GM19025 (cell line): ENCODE results near the gene FLAD1.
A peak's percentile ranks its signal among the peaks of the same experiment; 100 is the strongest.
"Not testable (repeated sequence)": the region's sequence is repeated elsewhere in the genome, so short reads cannot be mapped to it uniquely, and the experiment has no call there.

Experiments used
- ATAC-seq: cut with Tn5 transposase; IDR thresholded peaks from one replicate; pipeline ENCODE4 v1.9.1; 2021; ENCODE audit warnings: mild to moderate bottlenecking, low read depth, moderate library complexity; ENCODE audit not compliant: unreplicated experiment

Gene FLAD1

GRCh38 chr1:154967331-154967950, 15.7 kb upstream of the FLAD1 start:
- ATAC-seq, result no peak

DNA sequence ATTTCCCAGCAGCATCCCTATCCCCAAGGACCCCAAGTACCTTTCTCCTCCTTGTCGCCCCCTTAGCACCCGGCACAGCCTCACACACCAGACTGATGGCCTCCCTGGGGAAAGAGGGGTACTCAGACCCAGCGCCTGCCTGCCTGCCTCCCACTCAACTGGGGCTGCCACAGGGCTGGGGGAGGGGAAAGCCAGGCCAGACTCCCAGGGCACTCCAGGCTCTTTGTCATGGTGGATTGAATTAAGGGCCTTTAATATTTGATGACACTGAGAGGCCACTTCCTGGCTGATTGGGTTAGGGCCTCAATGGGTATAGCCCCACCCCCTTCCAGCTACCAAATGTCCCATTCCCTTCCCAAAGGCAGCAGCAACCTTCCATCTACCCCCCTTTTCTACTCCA, 14.4 kb upstream of the FLAD1 start:
- no peak for ATAC-seq

GRCh38 chr1:154969246-154969645, 13.9 kb upstream of the FLAD1 start:
- no peak for ATAC-seq

DNA sequence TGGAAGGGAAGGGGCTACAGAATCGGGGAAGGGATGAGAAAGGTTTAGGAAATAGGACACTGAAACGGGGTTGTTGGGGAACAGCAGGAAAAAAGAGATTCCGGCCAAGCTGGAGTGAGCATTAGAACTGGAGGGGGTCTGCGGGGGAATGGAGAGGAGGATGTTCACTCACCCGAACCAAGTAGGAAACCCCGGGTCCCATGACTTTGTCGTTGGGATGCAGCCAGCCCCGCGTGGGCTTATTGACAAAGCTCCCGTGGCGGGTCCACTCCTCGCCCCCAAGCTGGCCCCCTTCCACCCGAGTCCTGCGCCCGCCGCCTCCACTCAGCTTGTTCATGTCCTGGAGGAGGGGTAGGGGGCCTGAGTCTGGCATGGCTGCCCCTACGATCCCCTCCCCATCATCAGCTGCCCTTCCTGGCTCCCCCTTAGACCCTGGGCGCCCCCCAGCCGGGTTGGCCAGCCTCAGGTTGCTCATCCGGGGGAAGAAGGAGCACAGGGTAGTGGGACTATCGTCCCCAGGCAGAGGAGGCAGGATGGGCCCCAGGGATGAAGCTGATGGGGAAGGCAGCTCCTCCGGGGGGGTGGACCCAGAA, 13.2 kb upstream of the FLAD1 start:
- ATAC-seq, result no peak

DNA sequence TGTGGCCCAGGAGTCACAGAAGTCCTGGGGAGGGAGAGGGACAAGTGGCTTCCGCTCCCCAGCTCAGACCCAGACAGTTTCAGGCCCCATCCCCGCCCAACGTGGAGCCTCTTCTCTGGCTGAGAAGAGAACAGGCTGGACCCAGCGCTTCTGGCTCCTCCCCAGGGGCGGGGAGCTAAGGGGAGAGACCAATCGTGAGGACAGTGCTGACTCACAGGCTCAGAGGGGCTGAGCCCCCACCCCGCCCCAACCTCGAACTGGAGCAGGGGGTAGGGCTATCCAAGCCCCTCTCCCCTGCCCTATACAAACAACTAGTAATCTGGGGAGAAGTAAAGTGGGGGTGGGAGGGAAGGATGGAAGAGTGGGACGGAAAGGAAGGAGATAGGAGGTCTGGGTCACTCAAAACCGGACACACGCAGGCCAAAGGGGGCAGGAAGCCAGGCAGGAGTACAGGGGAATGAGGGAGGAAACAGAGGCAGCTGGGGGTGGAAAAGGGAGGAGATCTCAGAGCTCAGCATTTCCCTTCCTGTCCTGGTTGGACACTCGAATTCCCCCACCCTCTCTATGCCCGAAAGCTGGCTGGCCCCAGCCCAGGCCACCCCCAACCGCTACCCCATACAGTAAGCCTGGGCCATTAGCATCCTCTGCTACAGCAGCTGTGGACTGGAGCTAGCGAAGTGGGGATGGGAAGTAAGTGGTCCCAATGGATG, 12.4 kb upstream of the FLAD1 start, which contains the start of gene SHC1:
Gene SHC1 (minus strand): TSS at position 117 of the 710 bp plus-strand sequence. CDS start 221 bp downstream, outside the sequence.
- no peak for ATAC-seq

GRCh38 chr1:154971341-154971998, 11.7 kb upstream of the FLAD1 start:
- no peak for ATAC-seq

- no peak for ATAC-seq
Observed at GRCh38 chr1:154972213-154972516, 11.0 kb upstream of the FLAD1 start.

DNA sequence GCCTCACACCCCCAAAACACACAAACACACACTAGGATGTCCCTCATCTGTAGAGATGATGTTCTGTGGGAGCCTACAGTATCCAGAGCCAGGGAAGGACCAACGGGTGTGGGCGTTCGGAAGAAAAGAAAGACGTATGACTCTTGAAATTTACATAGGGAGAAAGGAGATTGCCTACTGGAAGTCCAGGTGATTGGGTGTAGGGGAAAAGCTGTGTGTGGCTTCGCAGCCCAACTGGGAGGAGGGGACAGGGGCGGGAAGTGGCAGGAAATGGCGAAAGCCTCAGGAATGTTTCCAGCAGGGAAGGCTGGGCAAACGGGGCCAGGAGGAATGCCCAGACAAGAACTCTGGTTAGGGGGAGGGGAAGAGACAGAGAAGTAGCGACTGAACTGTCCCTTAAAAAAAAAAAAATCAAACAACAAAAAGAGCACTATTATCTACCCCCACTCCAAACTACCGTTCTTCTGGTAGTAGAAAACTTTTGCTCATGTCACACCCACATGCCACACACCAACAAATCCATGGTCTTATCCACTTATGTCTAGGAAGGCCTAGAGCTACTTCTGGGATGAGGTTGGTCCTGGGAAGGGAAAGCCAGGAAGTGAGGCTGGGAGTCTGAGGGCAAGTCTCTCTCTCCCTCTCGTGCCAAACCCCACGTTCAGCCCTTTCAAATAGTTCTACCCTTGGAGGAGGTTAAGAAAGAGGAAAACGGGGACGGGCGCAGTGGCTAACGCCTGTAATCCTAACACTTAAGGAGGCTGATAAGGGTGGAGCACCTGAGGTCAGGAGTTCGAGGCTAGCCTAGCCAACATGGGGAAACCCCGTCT, 10.4 kb upstream of the FLAD1 start:
- ATAC-seq, result no peak

DNA sequence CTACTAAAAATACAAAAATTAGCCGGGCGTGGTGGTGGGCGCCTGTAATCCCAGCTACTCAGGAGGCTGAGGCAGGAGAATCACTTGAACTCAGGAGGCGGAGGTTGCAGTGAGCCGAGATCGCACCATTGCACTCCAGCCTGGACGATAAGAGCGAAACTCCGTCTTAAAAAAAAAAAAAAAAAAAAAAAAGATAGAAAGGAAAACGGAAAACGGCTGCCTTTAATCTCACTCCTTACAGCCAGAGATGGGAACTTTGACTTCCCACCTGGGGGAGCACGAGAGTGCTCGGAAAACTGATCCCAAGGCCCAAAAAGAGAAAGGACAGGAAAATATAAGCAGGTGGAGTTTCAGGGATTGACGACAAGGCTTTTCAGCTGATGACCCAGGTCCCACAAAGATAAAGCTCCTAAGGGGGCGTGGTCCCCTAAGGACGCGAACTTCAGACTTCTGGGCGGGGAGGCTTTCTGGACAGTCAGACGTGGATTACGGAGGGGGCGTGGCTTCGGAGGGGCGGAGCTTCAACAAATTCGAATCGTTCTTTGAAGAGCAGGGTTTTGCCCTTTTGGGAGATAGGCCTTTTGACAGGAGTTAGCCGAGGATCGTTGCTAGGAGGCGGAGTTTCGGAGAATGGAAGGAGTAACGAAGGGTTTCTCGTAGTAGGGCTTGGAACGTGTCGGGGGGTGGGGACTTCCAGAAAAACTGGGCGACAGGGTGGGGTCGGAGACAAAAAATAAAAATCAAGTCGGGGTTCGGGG, 9.6 kb upstream of the FLAD1 start:
- no peak for ATAC-seq

DNA sequence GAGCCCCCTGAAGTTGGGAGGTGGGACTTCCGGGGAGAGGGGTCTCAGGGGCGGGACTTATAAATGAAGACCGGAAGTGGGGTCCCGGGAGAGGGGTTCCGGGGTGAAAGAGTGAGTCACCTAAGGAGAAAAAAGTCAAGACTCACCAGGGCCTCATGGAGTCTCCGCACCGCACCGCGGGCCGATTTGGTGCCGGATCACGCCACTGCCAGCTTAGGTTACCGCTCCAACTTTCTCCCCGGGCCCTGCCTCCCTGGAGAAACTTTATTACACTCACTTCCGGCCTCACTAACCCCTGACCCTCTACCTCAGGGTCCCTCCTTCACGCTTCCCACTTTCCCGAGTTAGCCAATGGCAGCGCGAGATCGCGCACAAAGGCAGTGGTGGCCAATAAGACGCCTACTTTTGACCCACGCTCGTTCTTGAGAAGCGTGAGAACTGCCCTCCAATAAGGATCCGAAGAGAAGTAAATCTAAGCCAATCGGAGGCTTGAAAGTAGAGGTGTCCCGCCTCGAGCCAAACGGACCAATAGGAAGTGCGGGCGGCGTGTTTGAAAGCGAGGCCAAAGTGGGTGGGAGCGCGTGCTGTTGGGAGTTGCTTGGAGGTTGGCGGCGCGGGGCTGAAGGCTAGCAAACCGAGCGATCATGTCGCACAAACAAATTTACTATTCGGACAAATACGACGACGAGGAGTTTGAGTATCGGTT, 8.9 kb upstream of the FLAD1 start, which contains the start of gene CKS1B:
Gene CKS1B (plus strand): TSS at position 580 of the 706 bp plus-strand sequence. CDS start 65 bp downstream, at position 645.
- peak; percentile 71 for ATAC-seq

GRCh38 chr1:154974808-154975408, 8.2 kb upstream of the FLAD1 start:
- peak; percentile 34 for ATAC-seq

DNA sequence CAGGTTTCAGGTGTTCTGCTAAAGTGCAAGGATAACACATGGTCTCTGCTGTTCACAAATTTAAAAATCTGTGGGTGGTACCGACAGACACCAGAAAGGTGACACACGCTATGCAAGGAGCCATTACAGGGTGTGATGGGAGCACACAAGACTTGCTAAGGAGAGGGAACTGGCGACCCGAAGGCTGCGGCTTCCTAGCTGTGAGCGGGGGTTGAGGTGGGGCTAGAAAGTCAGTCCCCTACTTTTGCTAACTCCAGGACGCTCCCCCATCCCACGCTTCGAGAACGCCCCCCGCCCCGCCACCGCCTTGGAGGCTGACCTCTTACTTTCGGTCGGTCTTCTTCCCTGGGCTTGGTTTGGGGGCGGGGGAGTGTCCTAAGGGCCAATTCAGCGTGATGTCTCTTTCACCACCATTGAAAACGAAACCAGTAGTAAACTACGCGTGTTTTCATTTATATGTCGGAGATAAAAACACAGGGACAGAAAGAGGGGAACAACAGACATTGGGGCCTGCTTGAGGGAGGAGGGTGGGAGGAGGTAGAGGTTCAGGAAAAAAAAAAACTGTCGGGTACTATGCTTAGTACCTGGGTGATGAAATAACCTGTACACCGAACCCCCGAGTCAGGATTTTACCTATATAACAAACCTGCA, 7.6 kb upstream of the FLAD1 start:
- no peak for ATAC-seq

GRCh38 chr1:154977762-154978161, 5.4 kb upstream of the FLAD1 start:
- not testable (repeated sequence) for ATAC-seq

- no peak for ATAC-seq
Observed at GRCh38 chr1:154978360-154978759, 4.8 kb upstream of the FLAD1 start.

DNA sequence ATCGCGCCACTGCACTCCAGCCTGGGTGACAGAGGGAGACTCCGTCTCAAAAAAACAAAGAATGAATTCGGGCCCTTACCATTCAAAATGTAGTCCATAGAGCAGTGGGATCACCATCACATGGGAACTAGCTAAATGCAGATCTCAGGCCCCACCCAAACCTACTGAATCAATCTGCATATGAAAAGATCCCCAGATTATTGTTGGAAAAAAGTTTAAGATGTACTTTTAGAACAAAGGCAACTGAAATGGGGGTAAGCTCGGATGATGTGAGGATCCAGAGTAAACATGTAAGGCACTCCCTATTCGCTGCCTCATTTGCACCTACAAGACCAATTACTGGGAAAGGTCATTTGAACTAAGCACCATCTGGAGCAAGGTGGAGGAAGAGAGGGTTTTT, 803 bp upstream of the FLAD1 start:
- ATAC-seq, result no peak

GRCh38 chr1:154983776-154984466, 777 bp downstream of the FLAD1 start:
- no peak for ATAC-seq

GRCh38 chr1:154986736-154987135, 3.6 kb downstream of the FLAD1 start:
- not testable (repeated sequence) for ATAC-seq

DNA sequence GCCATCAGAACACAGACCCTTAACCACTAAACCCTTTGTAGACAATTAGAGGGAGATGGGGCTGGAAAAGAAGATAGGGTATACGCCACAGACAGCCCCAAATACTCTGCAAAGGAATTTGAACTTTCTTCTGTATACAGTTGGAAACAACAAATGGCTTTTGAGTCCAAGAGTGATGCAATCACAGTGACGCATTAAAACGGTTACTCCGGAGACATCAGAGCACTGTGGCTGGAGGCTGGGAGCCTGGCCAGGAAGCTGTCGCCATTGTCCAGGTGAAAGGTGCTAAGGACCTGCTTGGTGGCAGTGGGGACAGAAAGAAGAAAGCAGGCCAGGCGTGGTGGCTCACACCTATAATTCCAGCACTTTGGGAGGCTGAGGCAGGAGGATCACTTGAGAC, 4.2 kb downstream of the FLAD1 start:
- ATAC-seq, result no peak
